ENCODE results near the gene MAP3K8. TPM values are rescaled to one million over a fixed set of nuclear protein-coding genes. Genes with fewer than 3 reads are reported as not detected.
"Not testable (repeated sequence)": the region's sequence is repeated elsewhere in the genome, so short reads cannot be mapped to it uniquely, and the experiment has no call there.

Gene MAP3K8
- total RNA-seq, 5 donors from 2014 or later (not counting 1 experiment from before 2014, with no cell fraction given) = 3.5 to 27.4 (median 11.0) TPM

- H3K36me3 ChIP-seq (ENCODE audit: control insufficient read depth in 2 of 2, extremely low read depth in 1 of 2, insufficient read depth in 1 of 2, low read length in 1 of 2); H3K4me3 Mint-ChIP-seq; CTCF ChIA-PET; H3K36me3 Mint-ChIP-seq; H3K9me3 ChIP-seq; H3K27me3 ChIP-seq (replicated peaks in 1 of 2; ENCODE audit: control insufficient read depth in 2 of 2, extremely low read depth in 1 of 2, insufficient read depth in 2 of 2, low read length in 1 of 2); H3K4me3 ChIP-seq (ENCODE audit: control insufficient read depth in 1 of 2, extremely low read depth in 1 of 2, low read length in 1 of 2); DNase-seq; H3K4me1 ChIP-seq (ENCODE audit: control insufficient read depth in 1 of 2, extremely low read depth in 1 of 2, insufficient read depth in 2 of 2, low read length in 2 of 2); POLR2A ChIA-PET; H3K27ac Mint-ChIP-seq; H3K9me3 Mint-ChIP-seq; H3K27me3 Mint-ChIP-seq; ATAC-seq (replicated peaks in 1 of 4); H3K27ac ChIP-seq (ENCODE audit: low read length): not testable (repeated sequence)
- 100% methylated on average over 1 of the region's 8 CpGs for WGBS (ENCODE audit: insufficient coverage)
- H3K4me1 Mint-ChIP-seq = peaks cover 2 to 10% (median 9%) of the 10 kb centered on the region in 3 donors
Observed at GRCh38 chr10:30479513-30479912, 45.5 kb downstream of the MAP3K8 start.

GRCh38 chr10:30481603-30482002 lies 47.6 kb downstream of the MAP3K8 start:
- ChIA-PET POLR2A (no interaction called here), CTCF (no interaction called here)
- Mint-ChIP-seq H3K4me1 (peaks cover 2 to 5% (median 4%) of the 10 kb centered on the region in 3 donors), H3K27me3 (no peaks in the 10 kb centered on the region), H3K4me3 (no peak overlapping the region), H3K27ac (no peak overlapping the region), H3K9me3 (peaks cover 2 to 4% (median 4%) of the 10 kb centered on the region in 3 donors), H3K36me3 (no peaks in the 10 kb centered on the region)
- no peaks in the 10 kb centered on the region for H3K9me3 ChIP-seq
- no peak for ATAC-seq (replicated peaks in 1 of 4)
- DNase-seq = no peak
- H3K27ac ChIP-seq (ENCODE audit: low read length) = no peak overlapping the region
- H3K27me3 ChIP-seq (replicated peaks in 1 of 2; ENCODE audit: control insufficient read depth in 2 of 2, extremely low read depth in 1 of 2, insufficient read depth in 2 of 2, low read length in 1 of 2) = no peaks in the 10 kb centered on the region
- H3K4me1 ChIP-seq (ENCODE audit: control insufficient read depth in 1 of 2, extremely low read depth in 1 of 2, insufficient read depth in 2 of 2, low read length in 2 of 2) = peaks cover 0 to under 1% of the 10 kb centered on the region in 2 experiments
- H3K36me3 ChIP-seq (ENCODE audit: control insufficient read depth in 2 of 2, extremely low read depth in 1 of 2, insufficient read depth in 1 of 2, low read length in 1 of 2) = no peaks in the 10 kb centered on the region
- H3K4me3 ChIP-seq (ENCODE audit: control insufficient read depth in 1 of 2, extremely low read depth in 1 of 2, low read length in 1 of 2) = no peak overlapping the region

DNA sequence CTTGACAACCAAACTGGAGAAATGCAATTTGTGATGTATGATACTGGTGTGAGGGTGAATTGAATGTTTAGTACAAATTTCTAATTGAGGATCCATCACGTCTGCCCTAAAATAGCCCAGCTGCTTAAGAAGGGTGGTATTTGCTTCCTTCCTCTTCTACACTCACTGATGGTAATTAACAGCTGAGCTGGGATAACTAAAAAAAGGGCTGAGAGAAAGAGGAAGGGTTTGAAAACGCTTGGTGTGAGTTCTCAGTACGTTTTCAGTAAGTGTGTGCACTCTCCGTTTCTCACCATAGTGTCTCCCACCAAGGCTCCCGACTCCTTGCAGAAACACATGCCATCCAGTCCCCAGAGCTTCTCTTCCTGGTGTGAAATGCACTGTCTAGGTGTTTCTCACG lies 54.3 kb downstream of the MAP3K8 start:
- Mint-ChIP-seq H3K27me3 (peaks cover 0 to 7% of the 10 kb centered on the region in 2 donors), H3K27ac (no peak overlapping the region), H3K4me3 (no peak overlapping the region), H3K4me1 (peaks cover 20 to 54% (median 41%) of the 10 kb centered on the region in 3 donors), H3K36me3 (no peaks in the 10 kb centered on the region), H3K9me3 (no peaks in the 10 kb centered on the region)
- Histone ChIP-seq H3K27me3 (replicated peaks in 1 of 2; ENCODE audit: control insufficient read depth in 2 of 2, extremely low read depth in 1 of 2, insufficient read depth in 2 of 2, low read length in 1 of 2) (no peaks in the 10 kb centered on the region), H3K4me1 (ENCODE audit: control insufficient read depth in 1 of 2, extremely low read depth in 1 of 2, insufficient read depth in 2 of 2, low read length in 2 of 2) (peaks cover 0 to 33% of the 10 kb centered on the region in 2 experiments), H3K9me3 (no peaks in the 10 kb centered on the region), H3K4me3 (ENCODE audit: control insufficient read depth in 1 of 2, extremely low read depth in 1 of 2, low read length in 1 of 2) (no peak overlapping the region), H3K36me3 (ENCODE audit: control insufficient read depth in 2 of 2, extremely low read depth in 1 of 2, insufficient read depth in 1 of 2, low read length in 1 of 2) (no peaks in the 10 kb centered on the region), H3K27ac (ENCODE audit: low read length) (no peak overlapping the region)
- WGBS (ENCODE audit: insufficient coverage) = 60% methylated on average over 1 of the region's 6 CpGs
- ChIA-PET CTCF (interaction anchor here in 1 of 2 donors (0.7 kb wide), 1 partner anchor 40 kb away, joined by 3 read pairs; no protein-coding TSS in a partner anchor), POLR2A (no interaction called here)
- DNase-seq (no peak), ATAC-seq (replicated peaks in 1 of 4) (no peak)

GRCh38 chr10:30489346-30489745 lies 55.4 kb downstream of the MAP3K8 start:
- H3K4me3 ChIP-seq (ENCODE audit: control insufficient read depth in 1 of 2, extremely low read depth in 1 of 2, low read length in 1 of 2) = no peak overlapping the region
- Mint-ChIP-seq H3K9me3 (no peaks in the 10 kb centered on the region), H3K4me3 (no peak overlapping the region), H3K36me3 (no peaks in the 10 kb centered on the region), H3K4me1 (peaks cover 30 to 64% (median 51%) of the 10 kb centered on the region in 3 donors), H3K27ac (no peak overlapping the region), H3K27me3 (peaks cover 0 to 7% of the 10 kb centered on the region in 2 donors)
- H3K36me3 ChIP-seq (ENCODE audit: control insufficient read depth in 2 of 2, extremely low read depth in 1 of 2, insufficient read depth in 1 of 2, low read length in 1 of 2) = no peaks in the 10 kb centered on the region
- POLR2A ChIA-PET = no interaction called here
- ATAC-seq (replicated peaks in 1 of 4) = no peak
- no peak overlapping the region for H3K27ac ChIP-seq (ENCODE audit: low read length)
- H3K9me3 ChIP-seq = no peaks in the 10 kb centered on the region
- H3K4me1 ChIP-seq (ENCODE audit: control insufficient read depth in 1 of 2, extremely low read depth in 1 of 2, insufficient read depth in 2 of 2, low read length in 2 of 2) = peaks cover 0 to 43% of the 10 kb centered on the region in 2 experiments
- no peak for DNase-seq
- WGBS (ENCODE audit: insufficient coverage) = 97% methylated on average over 6 of the region's 7 CpGs
- no peaks in the 10 kb centered on the region for H3K27me3 ChIP-seq (replicated peaks in 1 of 2; ENCODE audit: control insufficient read depth in 2 of 2, extremely low read depth in 1 of 2, insufficient read depth in 2 of 2, low read length in 1 of 2)
- CTCF ChIA-PET = interaction anchor here (0.5 to 0.9 kb wide), 2 partner anchors 21 to 77 kb away, joined by 3 read pairs; no protein-coding TSS in a partner anchor

- CTCF ChIA-PET = no interaction called here
Observed at GRCh38 chr10:30490289-30491000, 56.5 kb downstream of the MAP3K8 start.

DNA sequence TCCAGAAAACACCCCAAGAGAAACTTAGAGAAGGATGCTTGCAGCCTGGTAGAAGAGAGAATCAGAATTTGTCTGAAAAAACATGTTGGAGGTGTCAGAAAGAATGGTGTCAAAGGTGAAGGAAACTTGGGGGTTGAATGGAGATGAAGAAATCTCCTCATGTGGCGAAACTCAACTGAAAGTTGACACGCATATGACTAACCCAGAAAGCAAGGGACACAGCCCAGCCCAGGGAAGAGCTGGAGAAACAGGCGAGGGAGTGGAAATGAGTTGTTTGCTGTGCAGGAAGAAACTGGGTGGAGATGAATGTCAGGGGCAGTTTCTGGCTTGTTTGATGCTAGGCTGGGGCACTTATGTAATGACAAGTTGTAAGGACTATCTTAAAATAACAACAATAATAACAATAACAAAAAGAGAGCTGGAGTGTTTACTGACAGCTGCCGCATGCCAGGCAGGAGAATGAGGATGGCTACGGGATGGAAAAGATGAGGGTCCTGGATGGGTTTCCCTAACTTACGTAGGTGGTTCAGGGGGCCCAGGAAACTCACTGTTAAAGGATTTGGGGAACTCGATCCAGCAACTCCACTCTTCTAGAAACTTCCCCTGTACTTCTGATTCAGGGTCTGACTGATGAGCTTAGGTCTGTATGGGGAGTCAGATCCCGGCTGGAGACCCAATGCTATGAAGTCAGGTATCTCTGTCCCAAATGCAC lies 57.4 kb downstream of the MAP3K8 start:
- ATAC-seq (replicated peaks in 1 of 4) (no peak), DNase-seq (no peak)
- ChIA-PET POLR2A (interaction anchor here in 1 of 2 donors (0.7 kb wide), 1 partner anchor 992 kb away, joined by 3 read pairs; no protein-coding TSS in a partner anchor), CTCF (no interaction called here)
- Histone ChIP-seq H3K4me1 (ENCODE audit: control insufficient read depth in 1 of 2, extremely low read depth in 1 of 2, insufficient read depth in 2 of 2, low read length in 2 of 2) (peaks cover 0 to 47% of the 10 kb centered on the region in 2 experiments), H3K9me3 (no peaks in the 10 kb centered on the region), H3K27me3 (replicated peaks in 1 of 2; ENCODE audit: control insufficient read depth in 2 of 2, extremely low read depth in 1 of 2, insufficient read depth in 2 of 2, low read length in 1 of 2) (no peaks in the 10 kb centered on the region), H3K4me3 (ENCODE audit: control insufficient read depth in 1 of 2, extremely low read depth in 1 of 2, low read length in 1 of 2) (no peak overlapping the region), H3K27ac (ENCODE audit: low read length) (no peak overlapping the region), H3K36me3 (ENCODE audit: control insufficient read depth in 2 of 2, extremely low read depth in 1 of 2, insufficient read depth in 1 of 2, low read length in 1 of 2) (no peaks in the 10 kb centered on the region)
- no peaks in the 10 kb centered on the region for H3K9me3 Mint-ChIP-seq
- H3K4me1 Mint-ChIP-seq = peaks cover 32 to 77% (median 56%) of the 10 kb centered on the region in 3 donors
- peak overlapping the region in 1 of 2 donors; percentile 16 for H3K27ac Mint-ChIP-seq
- 58% methylated on average over 3 of the region's 8 CpGs for WGBS (ENCODE audit: insufficient coverage)
- no peaks in the 10 kb centered on the region for H3K36me3 Mint-ChIP-seq
- no peak overlapping the region for H3K4me3 Mint-ChIP-seq
- H3K27me3 Mint-ChIP-seq = peaks cover 0 to 7% of the 10 kb centered on the region in 2 donors

More at GRCh38 chr10:30490289-30491000, 56.5 kb downstream of the MAP3K8 start:
- no peak overlapping the region for H3K27ac ChIP-seq (ENCODE audit: low read length)
- 97% methylated on average over 6 of the region's 9 CpGs for WGBS (ENCODE audit: insufficient coverage)
- no peaks in the 10 kb centered on the region for H3K36me3 Mint-ChIP-seq
- H3K27me3 Mint-ChIP-seq = peaks cover 0 to 7% of the 10 kb centered on the region in 2 donors
- peak overlapping the region in 1 of 2 donors; percentile 72 for H3K27ac Mint-ChIP-seq
- H3K4me3 ChIP-seq (ENCODE audit: control insufficient read depth in 1 of 2, extremely low read depth in 1 of 2, low read length in 1 of 2) = no peak overlapping the region
- H3K9me3 ChIP-seq = no peaks in the 10 kb centered on the region
- H3K36me3 ChIP-seq (ENCODE audit: control insufficient read depth in 2 of 2, extremely low read depth in 1 of 2, insufficient read depth in 1 of 2, low read length in 1 of 2) = no peaks in the 10 kb centered on the region
- POLR2A ChIA-PET = interaction anchor here in 1 of 2 donors (0.7 kb wide), 1 partner anchor 993 kb away, joined by 3 read pairs; no protein-coding TSS in a partner anchor
- H3K4me1 ChIP-seq (ENCODE audit: control insufficient read depth in 1 of 2, extremely low read depth in 1 of 2, insufficient read depth in 2 of 2, low read length in 2 of 2) = peaks cover 0 to 43% of the 10 kb centered on the region in 2 experiments
- H3K9me3 Mint-ChIP-seq = no peaks in the 10 kb centered on the region
- H3K27me3 ChIP-seq (replicated peaks in 1 of 2; ENCODE audit: control insufficient read depth in 2 of 2, extremely low read depth in 1 of 2, insufficient read depth in 2 of 2, low read length in 1 of 2) = no peaks in the 10 kb centered on the region
- no peak for ATAC-seq (replicated peaks in 1 of 4)
- no peak for DNase-seq
- H3K4me1 Mint-ChIP-seq = peaks cover 32 to 70% (median 56%) of the 10 kb centered on the region in 3 donors
- H3K4me3 Mint-ChIP-seq = no peak overlapping the region
